ENCODE measurements around the gene SPTBN1.

SPTBN1 gene

DNA sequence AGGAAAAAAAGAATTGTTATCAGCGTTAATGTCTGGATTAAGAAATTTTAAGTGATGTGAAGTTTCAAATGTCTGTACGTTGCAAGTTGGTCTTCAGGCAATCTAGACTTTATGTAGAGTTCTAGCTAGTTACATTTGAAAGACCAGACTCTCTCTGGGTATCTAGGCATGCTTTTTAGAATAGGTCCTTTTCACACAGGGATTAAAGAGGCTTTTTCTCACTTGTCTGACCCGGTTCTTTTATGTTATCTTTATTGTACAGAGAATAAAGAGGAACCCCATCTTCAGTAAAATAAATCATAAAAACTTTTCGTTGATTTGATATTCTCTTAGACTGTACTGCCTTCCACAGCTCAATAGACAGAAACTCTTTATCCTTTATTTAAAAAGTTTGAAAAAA, 258.9 kb downstream of the SPTBN1 start:
- Mint-ChIP-seq H3K36me3 (ENCODE audit: low read depth) (no peaks in the 10 kb centered on the region), H3K9me3 (no peaks in the 10 kb centered on the region), H3K27me3 (peaks cover 49% of the 10 kb centered on the region), H3K27ac (no peak overlapping the region), H3K4me1 (ENCODE audit: low read depth) (no peaks in the 10 kb centered on the region), H3K4me3 (no peak overlapping the region)
- no peak for DNase-seq

DNA sequence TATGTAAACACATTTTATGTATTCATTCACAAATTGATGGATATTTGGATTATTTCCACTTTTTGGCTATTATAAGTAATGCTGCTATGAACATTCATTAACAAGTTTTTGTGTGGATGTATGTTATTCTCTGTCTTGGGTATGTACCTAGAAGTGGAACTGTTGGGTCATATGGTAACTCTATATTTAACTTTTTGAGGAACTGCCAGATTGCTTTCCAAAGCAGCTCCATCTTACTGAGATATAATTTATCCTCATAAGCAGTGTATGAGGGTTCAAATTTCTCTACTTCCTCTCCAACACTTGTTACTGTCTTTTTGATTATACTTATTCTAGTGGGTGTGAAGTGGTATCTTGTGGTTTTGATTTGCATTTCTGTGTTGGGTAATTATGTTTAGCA, 260.2 kb downstream of the SPTBN1 start:
- Mint-ChIP-seq H3K36me3 (ENCODE audit: low read depth) (no peaks in the 10 kb centered on the region), H3K4me3 (no peak overlapping the region), H3K9me3 (no peaks in the 10 kb centered on the region), H3K27ac (no peak overlapping the region), H3K4me1 (ENCODE audit: low read depth) (no peaks in the 10 kb centered on the region), H3K27me3 (peaks cover 50% of the 10 kb centered on the region)
- no peak for DNase-seq

DNA sequence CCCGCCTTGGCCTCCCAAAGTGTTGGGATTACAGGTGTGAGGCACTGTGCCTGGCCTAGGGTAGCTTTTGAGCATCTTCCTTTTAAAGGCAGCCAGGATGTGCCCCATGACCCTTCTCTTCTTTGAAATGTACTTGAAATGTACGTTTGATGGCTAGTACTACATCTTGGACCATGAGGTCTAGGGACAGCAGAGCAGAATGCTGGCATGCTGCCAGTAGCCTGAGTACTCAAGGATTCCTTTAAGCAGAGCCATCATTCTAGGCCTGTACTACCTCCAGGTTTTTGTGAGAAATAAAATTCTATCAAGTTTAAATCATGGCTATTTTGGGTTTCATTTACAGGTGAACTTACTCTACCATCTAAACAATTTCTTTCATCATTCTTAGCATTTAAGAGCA, 264.4 kb downstream of the SPTBN1 start:
- Mint-ChIP-seq H3K27me3 (peaks cover 58% of the 10 kb centered on the region), H3K27ac (no peak overlapping the region), H3K36me3 (ENCODE audit: low read depth) (peaks cover 2% of the 10 kb centered on the region), H3K9me3 (no peaks in the 10 kb centered on the region), H3K4me1 (ENCODE audit: low read depth) (peaks cover 17% of the 10 kb centered on the region), H3K4me3 (no peak overlapping the region)
- DNase-seq = no peak

Measured in activated T-cell treated with anti-CD3 and anti-CD28 coated beads, Interleukin-2, amount 50 U/mL, for 24 hours (primary cell).